Measurements from ENCODE around the gene SLC6A6. TPM values are rescaled to one million over a fixed set of nuclear protein-coding genes. Genes with fewer than 3 reads are reported as not detected.
"Not testable (repeated sequence)": the region's sequence is repeated elsewhere in the genome, so short reads cannot be mapped to it uniquely, and the experiment has no call there.

SLC6A6 gene
- total RNA-seq, 1 donor: 33.2 TPM

DNA sequence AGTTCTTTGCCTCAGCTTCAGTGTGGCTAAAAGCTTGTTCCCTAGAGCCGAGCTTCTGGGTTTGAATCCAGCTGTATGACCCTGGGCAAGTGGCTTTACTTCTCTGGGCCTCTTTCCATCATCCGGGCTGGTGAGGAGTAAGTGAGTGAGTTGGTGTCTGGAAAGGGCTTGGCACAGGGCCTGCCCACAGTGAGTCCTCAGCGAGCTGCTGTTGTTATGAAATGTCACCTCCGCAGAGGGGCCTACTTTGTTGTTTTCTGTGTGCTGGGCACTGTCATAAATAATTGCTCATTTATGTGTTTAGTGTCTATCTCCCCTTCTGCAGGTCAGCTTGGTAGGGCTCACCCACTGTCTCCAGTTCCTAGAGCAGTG lies 31.7 kb downstream of the SLC6A6 start:
- TF ChIP-seq, protein P1, sequence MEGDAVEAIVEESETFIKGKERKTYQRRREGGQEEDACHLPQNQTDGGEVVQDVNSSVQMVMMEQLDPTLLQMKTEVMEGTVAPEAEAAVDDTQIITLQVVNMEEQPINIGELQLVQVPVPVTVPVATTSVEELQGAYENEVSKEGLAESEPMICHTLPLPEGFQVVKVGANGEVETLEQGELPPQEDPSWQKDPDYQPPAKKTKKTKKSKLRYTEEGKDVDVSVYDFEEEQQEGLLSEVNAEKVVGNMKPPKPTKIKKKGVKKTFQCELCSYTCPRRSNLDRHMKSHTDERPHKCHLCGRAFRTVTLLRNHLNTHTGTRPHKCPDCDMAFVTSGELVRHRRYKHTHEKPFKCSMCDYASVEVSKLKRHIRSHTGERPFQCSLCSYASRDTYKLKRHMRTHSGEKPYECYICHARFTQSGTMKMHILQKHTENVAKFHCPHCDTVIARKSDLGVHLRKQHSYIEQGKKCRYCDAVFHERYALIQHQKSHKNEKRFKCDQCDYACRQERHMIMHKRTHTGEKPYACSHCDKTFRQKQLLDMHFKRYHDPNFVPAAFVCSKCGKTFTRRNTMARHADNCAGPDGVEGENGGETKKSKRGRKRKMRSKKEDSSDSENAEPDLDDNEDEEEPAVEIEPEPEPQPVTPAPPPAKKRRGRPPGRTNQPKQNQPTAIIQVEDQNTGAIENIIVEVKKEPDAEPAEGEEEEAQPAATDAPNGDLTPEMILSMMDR (IDR thresholded peaks at IDR 0.05; ENCODE audit: insufficient read depth, low read depth, low read length): no peak
- no peak overlapping the region for H3K4me3 ChIP-seq (ENCODE audit: low read depth, low read length)
- DNase-seq (ENCODE audit: low read depth): no peak

DNA sequence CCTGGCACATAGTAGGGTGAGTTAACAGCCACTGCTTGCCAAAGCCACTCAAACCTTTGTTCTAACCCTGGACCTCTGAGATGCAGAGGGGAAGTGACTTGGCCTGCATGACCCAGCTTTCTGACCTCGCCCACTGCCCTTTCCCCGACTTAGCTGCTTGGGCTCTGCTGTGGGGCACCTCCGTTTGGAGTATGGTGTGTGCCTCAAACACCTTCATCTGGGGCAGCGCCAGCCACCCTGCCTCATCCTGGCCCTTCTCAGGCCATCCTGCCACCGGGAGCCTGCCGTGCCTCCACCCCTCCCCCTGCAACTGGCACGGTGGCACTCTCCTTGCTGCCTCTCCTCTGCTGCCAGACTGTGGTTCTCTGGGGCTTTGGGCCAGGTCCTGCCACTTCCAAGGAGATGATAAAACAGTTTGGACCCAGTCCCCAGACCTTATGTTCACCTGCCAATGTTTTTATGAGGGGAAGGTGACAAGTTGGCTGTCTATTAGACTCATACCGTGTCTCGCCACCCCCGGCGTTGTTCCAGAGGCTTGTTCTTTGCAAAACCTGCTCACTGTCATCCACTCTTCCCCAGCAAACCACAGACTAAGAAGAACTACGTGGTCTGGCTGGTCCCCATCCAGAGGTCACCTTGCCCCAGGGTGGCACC lies 32.2 kb downstream of the SLC6A6 start:
- TF ChIP-seq, protein P1 (IDR thresholded peaks at IDR 0.05; ENCODE audit: insufficient read depth, low read depth, low read length): no peak
- DNase-seq (ENCODE audit: low read depth): no peak
- H3K4me3 ChIP-seq (ENCODE audit: low read depth, low read length): no peak overlapping the region

DNA sequence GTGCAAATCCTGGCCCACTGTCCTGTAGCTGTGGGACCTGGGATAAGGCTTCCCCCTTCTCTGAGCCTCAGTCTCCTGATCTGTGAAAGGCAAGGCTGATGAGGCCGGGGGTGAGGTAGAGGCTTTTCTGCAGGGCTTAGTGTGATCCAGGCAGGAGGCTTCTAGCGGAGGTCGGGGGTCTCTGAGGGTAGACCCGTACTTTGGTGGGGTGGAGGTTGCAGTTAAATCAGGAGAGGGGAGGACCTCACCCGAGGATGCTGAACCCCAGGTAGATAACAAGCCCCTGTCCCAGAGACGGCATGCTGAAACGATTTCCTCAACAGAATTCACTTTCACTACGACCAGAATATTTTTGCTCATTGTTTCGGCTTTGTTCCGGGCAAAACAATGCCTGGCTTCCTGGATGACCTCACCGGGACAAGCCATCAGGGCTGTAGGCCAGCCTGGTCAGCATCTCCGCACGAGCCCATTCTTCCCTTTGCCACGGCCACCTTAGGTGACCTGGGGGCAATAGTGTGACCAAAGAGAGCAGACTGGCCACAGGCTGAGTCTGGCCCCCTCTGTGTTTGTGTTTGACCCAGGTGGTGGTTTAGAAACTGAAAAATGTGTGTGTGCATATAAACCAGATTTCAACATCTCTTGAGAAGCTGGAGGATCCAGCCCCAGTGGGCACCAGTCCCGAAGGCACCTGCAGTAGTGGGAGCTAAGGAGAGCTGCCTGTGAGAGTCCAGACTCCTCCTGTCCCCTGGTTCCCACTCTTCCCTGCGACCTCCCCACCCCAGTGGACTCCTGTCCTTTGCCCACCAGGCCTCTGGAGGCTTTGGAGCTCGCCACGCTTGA lies 33.0 kb downstream of the SLC6A6 start:
- no peak for DNase-seq (ENCODE audit: low read depth)
- H3K4me3 ChIP-seq (ENCODE audit: low read depth, low read length): no peak overlapping the region
- TF ChIP-seq, protein P1 (IDR thresholded peaks at IDR 0.05; ENCODE audit: insufficient read depth, low read depth, low read length): no peak

DNA sequence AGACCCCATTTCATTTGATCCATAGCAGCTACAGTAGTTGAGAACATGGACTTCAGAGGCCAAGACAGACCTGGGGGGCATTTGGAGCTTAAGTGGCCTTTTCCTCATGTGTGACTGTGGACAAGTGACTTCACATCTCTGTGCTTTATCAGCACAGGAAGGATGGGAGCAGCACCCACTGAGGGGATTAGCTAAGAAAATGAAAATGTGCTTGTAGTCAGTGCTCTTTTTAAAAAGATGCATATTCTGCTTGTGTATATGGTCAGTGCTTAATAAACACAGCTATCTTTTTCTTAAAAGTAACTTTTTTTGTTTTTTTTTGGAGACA lies 34.5 kb downstream of the SLC6A6 start:
- H3K4me3 ChIP-seq (ENCODE audit: low read depth, low read length): no peak overlapping the region
- TF ChIP-seq, protein P1 (IDR thresholded peaks at IDR 0.05; ENCODE audit: insufficient read depth, low read depth, low read length): no peak
- no peak for DNase-seq (ENCODE audit: low read depth)

DNA sequence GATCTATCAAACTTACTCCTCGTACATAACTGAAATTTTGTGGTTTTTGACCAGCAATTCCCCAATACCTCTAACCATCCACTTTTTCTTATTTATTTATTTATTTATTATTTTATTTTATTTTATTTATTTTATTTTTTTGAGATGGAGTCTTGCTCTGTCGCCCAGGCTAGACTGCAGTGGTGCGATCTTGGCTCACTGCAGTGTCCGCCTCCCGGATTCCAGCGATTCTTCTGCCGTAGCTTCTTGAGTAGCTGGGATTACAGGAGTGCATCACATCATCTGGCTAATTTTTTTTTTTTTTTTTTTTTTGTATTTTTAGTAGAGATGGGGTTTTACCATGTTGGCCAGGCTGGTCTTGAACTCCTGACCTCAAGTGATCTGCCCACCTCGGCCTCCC lies 35.3 kb downstream of the SLC6A6 start:
- not testable (repeated sequence) for DNase-seq (ENCODE audit: low read depth)

DNA sequence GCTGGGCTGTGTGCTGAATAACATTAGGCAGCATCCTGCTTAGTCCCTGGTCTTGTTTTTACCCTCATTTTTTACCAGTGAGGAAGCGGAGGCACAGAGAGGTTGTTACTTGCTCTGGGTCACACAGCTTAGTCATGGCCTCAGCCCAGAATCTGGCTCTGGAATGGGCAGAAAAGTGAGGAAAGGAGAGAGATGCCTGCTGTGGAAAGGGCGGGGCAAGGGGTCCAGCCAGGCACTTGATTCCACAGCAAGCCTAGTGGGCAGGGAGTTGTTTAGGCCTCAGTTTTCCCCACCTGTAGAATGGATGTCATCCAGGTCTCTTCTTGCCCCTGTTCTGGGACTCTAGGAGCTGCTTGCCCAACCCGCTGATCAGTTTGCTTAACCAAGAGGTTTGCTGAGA lies 35.9 kb downstream of the SLC6A6 start:
- TF ChIP-seq, protein P1 (IDR thresholded peaks at IDR 0.05; ENCODE audit: insufficient read depth, low read depth, low read length): no peak
- no peak for DNase-seq (ENCODE audit: low read depth)
- no peak overlapping the region for H3K4me3 ChIP-seq (ENCODE audit: low read depth, low read length)

More for the DNA sequence above, 35.3 kb downstream of the SLC6A6 start:
- not testable (repeated sequence) for H3K4me3 ChIP-seq (ENCODE audit: low read depth, low read length)

DNA sequence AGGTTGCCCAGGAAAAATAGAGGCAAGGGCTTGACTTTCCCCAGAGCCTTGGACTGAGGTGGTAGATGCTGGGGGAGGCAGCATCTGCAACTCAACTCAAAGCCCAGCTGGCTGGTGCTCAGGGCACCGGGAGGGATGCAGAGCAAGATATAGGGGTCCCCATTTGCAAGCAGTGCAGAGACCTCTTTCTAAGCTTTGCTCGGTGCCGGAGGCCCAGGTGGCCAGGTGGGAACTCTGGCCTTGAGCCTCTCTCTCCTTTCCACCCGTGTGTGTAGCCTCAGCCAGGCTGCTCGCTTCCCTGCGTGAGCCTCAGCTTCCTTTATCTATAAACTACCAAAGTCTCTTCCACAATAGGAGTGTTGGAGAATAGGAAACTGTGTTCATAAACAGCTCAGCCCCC lies 36.5 kb downstream of the SLC6A6 start:
- TF ChIP-seq, protein P1 (IDR thresholded peaks at IDR 0.05; ENCODE audit: insufficient read depth, low read depth, low read length): no peak
- DNase-seq (ENCODE audit: low read depth): no peak
- H3K4me3 ChIP-seq (ENCODE audit: low read depth, low read length): no peak overlapping the region

Data from fibroblast of villous mesenchyme (primary cell).